ENCODE measurements around the gene CAPN2.

Gene CAPN2

DNA sequence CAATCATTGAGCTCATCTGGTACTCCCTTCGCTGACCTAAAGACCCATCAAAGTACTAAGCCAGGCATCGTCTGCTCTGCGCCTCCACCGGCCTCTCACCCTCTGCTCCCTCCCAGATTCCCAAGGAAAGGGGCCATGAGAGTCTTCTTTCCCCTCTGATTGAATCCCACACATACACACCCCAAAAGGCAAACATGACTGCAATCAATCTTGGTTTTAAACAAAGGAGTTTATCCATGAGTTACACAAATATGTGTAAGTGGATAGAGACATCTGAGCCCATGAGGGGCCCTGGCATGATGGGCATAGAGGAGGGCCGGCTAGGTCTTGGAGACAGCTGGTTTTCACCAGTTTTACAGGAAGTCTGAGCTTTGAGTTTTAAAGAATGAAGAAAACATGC, 50.9 kb downstream of the CAPN2 start:
- no peak for DNase-seq

DNA sequence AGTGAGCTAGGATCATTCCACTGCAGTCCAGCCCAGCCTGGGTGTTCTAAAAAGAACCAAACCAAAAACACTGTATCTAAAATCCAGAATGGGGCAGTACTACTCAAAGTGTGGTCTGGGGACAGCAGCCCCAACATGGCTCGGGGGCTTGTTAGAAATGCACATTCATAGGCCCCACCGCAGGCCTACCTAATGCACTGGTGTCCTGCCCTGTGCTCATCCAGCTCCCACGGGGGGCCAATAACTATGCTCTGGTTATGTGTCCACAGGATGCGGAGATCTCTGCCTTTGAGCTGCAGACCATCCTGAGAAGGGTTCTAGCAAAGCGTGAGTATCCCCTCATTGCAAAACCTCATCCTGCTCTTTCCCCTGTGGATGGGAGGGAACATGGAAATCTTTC, 51.5 kb downstream of the CAPN2 start:
- DNase-seq, result no peak

DNA sequence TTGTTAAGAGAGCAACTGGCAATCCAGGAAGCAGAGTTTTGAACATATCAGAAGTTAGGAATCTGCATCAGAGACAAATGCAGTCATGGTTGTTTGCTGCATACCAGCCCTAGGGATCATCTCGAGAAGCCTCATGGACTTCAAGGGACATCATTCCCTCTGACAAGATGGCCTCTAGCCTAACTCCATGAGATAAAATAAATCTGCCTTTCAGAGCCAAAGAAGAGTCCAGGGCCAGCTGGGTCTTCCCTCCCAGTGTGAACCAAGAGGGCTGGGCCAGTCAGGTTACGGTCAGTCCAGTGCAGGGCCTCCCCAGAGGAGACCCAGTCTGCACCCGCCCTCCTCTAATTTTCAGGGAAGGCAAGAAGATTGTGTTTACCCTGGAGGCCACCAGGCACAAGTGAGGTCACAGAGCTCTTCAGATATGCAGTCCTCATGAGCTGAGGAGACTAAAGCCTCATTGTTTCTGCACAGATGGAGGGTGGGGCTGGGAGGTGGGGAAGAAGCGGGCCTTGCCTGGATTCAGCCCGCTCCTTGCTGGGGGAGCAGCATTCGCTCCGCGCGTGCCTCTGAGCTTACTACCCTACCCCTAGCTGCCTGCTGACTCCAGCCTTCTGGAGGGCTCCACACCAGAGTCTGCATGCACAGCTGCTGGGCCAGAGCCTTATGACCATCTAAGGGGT, 52.8 kb downstream of the CAPN2 start:
- no peak for DNase-seq

DNA sequence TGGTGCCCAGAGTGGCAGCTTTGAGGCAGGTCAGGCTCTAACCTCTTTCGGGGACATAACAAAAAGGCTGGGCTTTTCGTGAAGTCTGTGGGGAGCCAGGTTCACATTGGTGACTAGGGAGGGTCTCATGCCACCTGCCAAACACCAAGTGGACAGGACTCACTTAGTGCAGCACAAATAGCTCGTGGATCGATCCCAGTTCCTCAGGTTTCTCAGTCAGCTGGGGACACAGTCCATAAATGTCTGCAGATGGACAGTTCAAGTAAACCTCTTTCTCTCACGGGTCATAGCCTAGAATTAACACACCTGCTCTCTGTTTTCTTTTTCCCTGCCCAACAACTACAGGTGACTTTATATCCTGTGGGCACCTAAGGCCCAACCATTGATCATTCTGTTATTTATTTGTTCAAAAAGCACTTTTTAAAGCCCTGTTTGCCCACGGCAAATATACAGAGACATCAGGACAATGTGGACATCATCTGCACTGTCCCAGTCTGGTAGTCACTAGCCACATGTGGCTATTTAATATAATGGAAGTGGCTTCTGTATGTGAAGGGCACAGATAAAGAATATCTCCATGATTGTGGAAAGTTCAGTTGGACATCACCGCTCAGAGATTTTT, 53.5 kb downstream of the CAPN2 start:
- DNase-seq, result no peak

DNA sequence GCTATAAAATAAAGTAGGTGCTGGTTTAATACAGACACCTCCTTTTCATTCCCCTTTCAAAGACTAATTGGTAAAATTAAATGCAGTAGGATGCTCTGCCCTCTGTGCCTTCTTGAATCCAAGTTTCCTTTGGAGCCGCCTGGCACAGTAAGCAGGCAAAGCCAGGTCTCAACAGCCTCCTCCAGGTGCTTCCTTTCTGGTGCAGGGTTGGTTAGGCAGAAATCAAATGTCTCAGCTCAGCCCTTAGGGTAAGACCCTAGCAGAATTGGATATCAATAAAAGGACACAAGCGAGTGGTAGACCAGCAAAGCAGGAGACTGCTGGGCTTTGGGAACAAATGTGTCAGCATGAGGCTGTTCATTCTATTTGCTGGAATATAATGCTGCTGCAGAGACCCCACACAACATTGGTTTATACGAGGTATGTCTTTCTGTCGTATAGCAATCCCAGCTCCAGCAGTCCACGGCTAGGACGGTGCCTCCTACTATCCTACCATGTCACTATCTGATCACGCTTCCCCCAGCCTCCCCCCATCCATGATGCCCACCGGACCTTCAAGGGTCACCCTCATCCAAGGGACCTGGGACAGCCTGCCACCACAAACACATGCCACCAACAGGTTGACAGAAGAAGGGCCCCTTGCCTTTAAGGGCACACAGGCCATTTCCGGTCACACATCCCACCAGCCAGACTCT, 58.4 kb downstream of the CAPN2 start:
- DNase-seq, result no peak

DNA sequence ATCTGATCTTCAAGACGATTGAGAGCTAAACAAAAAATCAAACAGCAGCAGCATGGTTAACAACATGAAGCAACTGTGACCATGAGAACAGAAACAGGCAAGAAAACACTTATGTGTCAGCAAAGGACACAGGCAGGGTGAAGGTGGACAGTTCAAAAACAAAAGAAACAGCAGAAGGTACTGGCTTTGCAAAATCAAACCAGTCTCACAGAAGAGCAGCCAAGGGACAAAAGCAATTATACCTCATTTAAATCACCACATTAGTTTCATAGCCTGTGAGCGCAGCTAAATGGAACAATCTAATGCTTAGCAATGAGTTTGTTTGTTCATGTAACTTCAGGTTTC, 59.1 kb downstream of the CAPN2 start:
- no peak for DNase-seq

DNA sequence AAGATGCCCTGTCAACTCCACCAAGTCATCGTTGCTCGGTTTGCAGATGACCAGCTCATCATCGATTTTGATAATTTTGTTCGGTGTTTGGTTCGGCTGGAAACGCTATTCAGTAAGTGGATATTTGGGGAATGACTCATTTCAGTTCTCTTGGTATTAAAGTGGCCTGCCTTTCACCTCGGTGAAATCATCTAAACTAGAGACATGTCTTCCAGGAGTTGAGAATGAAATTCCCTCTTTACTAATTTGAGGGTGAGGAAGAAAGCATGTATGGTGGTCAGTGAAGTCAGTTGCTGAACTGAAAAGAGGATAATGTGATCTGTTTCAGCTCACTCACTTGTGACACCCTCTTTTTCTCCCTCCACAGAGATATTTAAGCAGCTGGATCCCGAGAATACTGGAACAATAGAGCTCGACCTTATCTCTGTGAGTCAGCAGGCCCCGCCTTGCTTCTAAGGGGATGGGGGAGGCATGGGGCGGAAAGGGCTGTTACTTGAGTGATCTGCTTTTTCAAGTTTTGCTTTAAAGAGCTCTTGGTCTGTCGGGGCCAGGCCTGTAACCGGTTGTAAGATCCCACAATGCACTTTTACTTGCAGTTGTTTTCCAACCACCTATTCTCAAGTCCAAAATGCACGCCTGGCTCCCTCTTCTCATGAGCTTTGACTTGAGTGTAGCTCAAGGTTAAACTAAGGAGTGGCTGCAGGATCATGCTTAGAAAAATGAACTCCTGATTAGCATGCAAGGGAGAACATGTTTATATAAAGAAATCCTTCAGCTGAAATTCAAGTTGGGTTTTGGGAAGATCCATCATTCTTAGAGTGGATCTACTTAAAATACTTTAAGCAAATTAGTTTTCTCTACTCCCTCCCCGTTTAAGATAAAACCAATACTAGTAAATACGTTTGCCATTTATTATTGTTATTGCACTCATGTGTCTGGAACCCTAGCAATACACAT, 59.8 kb downstream of the CAPN2 start:
- no peak for DNase-seq

DNA sequence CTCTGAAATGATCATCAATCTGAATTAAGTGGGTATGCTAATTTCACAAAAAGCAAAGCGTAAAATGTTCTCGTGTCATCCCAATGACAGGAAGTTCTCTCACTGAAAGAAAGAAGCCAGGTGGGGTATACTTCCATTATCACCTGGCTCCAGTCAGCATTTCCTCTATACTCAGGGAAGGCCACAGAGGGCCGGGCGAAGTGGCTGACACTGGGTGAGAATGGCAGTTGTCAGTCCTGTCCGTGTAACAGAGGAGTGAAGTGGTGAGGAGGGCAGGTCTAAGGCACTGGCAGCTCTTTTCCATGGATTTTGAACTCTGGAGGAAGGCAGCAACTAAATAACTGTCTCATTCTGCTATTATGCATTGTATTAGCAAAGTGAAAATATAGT, 60.4 kb downstream of the CAPN2 start:
- DNase-seq, result no peak

DNA sequence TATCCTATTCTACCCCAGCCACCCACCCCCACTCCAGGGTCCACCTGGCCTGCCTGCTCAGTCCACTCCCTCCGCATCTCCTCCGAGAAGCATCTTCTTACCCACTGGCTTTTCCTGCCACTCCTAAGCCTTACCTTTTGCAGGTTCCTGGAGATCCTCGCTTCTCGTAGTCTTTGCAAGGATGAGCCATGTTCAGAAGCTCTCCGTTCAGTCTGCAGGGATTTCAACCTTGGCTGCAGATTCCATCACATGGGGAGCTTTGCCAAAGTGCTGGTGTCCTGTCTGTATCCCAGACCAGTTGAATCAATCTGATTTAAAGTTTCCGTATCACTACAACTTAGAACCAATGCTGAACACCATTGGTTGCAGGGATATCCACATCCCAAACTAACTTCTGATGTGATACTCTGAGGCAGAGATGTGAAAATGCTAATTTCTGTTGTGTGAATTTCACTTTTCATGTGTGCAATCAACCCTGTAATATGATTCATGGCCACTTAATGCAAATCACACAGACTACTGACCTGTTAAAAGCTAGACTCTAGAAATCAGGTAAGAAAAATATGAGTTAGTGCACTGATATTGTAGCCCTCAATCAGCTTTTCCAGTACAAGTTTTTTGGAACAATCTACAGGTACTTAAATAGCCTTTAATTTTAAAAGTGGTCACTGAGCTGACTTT, 61.9 kb downstream of the CAPN2 start:
- DNase-seq, result no peak

DNA sequence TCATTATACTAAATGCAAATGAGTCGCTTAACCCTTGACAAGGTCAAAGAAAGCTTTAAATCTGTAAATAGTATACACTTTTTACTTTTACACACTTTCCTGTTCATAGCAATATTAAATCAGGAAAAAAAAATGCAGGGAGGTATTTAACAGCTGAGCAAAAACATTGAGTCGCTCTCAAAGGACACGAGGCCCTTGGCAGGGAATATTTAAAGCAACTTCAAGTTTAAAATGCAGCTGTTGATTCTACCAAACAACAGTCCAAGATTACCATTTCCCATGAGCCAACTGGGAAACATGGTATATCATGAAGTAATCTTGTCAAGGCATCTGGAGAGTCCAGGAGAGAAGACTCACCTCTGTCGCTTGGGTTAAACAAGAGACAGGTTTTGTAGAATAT, 62.7 kb downstream of the CAPN2 start:
- DNase-seq, result no peak

DNA sequence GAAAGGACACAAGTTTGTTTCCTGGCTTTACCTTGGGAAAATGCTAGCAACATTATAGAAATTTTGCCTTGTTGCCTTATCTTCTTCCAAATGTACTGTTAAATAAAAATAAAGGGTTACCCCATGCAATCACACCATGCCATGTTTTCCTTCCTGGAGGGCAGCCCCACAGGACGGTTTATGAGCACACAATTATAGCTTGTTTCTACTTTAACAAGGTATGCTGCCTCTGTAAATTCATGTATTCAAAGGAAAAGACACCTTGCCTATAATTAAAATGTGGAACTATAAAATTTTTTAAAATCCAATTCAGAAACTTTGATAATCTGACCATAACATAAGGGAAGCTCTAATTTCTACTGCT, 63.4 kb downstream of the CAPN2 start:
- DNase-seq, result no peak

DNA sequence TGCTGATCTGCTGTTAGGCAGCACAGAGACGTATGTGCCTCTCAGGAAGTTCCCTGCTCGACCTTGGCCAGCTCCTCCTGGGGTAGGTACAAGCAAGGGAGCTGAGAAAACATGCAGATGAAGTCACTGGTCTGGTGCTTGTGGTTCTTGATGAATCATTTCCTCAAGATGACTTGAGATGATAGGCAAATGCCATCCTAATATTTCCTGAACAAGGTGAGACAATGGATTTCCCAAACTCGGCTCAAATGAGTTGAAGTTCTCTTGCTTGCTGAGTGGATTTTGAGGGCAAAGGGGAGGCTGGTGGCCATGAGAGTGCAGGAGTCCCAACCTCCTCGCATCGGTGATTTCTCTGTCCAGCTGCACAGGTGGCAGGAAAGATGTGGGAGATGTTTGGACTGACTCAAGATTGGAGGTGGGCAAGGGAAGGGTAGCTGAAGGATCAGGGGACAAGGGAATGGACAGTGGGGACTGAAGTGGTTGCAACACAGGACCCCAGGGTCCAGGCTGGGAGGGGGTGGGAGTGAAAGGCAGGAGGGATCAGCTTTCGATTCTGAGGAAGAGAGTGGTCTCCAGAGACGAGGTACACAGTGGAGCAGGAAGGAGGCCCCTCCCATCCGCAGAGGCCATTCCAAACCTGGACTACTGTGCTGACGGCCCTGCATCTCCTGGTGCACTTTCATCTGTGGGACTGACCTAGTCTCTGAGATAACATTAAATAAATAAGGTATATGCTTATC, 63.9 kb downstream of the CAPN2 start:
- DNase-seq, result no peak

DNA sequence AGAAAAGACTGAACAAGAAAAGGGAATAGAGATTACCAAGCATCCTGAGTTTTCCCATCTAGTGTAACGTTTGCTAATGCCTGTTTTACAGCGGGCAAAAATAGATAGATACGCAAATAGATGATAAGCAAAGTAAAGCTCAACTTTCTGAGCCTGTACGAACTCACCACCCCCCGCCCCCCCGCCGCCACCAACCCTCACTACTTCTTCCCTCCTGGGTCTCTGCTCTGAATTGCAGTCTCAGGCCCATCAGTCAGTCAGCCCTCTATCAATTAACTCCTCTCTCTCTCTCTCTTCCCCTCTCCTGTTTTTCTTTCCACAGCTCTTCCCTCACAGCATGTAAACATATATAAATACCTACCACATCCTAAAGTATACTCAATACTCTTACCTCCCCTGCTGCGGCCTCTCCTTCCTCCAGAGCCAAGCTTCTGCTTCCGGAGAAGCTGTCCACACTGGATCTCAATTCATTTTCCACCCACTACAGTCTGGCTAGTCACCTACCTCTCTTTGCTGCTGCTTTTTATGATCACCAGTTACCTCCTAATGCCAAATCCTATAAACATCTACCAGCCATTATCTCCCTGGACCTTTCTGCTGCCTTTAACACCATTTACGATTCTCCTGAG, 64.6 kb downstream of the CAPN2 start:
- no peak for DNase-seq

DNA sequence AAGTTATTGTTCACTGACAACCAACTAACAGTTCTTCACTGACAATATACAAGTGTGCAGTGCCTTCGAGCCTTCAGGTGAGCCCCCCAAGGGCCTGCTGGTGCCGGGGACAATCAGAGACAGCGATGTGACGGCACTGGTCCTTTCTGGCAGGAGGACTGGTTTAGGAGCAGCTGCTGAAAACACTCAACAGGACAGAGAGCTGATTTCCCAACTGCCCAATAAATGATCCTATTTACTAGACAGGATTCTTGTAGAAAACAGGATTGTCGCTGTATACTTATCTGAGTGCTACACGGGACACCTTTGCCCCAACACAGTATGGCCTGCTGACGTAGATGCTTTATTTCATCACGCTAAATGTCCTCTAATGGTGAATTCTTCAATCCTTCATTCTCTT, 68.0 kb downstream of the CAPN2 start:
- DNase-seq, result no peak

DNA sequence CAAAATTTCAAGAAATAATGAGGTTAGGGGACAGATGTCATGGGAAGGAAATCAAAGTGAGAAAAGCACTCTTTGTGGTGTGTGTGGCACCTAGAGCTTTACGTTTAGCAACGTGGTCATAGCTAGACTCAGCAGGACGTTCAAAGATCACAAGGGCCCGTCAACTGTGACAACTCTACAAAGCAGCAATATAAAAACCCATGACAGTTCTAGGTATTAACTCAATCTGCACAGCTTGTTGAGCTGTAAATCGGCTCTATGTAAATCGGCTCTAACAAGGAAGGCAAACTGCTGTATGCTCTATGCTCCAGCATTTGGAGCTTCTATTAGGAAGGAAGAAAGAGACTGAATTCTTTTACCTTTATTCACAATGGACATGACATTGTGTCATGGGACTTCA, 68.6 kb downstream of the CAPN2 start:
- no peak for DNase-seq

DNA sequence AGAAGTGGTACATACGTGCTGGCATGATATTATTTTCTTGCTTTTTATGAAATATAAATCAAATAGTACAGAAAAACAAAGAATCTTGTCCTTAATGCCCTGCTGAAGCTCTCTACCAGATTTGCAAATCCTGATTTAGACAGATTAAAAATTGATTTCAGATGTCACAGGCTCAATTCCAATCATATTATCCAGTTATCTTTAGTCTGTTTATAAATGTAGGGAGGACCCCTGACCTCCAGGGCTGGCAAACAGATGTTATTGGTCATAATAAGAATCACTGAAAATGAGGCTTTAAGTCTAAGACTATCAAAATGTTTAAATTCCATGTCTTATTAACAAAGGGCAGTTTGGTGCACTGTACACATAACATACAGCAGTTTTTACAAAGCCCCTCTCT, 71.3 kb downstream of the CAPN2 start:
- no peak for DNase-seq

DNA sequence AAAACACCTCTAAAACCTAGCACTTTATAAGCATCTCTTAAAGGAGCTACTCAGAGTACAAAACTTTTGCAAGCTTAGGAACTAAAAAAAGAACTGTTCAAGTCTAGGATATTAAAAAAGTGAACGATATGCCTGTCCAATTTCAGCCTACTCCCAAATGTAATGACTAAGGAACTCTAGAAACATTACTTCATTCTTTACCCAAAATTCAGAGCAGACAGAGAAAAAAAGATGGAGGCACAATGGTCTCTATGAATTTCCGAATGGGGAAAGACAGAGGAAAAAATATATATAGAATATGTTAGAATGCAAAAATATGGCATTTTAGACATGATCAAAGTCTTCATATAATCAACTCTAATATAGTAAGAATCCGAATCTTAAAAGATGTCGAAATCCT, 72.2 kb downstream of the CAPN2 start:
- DNase-seq, result no peak

DNA sequence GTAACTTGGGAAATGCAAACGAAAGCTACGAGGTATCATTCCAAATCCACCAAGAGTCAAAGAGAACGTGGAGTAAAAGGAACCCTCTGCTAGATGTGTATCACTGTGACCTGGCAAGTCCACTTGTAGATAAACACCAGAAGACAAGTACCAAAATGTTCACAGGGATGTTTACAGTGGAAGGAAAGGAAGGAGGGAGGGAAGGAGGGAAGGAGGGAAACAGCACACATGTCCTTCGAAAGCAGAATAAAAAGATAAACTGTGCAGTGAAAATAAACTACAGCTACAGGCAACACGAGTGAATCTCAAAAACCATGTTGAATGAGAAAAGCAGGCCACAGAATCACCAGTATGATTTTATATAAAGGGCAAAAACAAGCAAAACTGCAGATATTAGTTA, 73.5 kb downstream of the CAPN2 start:
- DNase-seq, result no peak

DNA sequence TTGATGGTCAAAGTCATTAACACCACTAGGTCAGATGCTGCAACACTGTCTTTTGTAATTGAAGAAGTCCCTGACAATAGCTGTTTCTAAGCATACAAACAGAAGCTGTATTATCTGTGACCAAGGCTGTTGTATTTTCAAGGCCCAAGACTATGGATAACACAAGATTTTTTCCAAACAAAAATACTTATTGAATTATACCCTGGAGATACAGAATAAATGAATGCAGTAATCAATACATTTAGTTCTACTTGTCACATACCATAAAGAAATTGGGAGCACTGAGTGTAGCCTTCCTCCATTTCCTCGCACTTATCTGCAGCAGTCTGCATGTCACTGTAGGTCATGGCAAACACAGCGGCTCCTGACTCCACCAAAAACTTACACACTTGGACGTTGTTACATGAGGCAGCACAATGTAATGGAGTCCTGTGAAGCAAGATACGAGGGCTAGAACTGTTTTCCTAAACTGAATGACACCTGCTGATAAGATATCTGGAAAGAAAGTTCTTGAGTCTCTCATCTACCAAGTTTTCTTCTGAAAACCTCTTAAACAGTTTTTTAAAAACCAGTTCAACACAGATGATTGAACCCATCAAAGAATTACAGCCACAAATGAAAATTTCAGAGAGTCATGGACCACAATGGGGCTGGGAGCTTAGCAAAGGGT, 76.5 kb downstream of the CAPN2 start:
- no peak for DNase-seq

DNA sequence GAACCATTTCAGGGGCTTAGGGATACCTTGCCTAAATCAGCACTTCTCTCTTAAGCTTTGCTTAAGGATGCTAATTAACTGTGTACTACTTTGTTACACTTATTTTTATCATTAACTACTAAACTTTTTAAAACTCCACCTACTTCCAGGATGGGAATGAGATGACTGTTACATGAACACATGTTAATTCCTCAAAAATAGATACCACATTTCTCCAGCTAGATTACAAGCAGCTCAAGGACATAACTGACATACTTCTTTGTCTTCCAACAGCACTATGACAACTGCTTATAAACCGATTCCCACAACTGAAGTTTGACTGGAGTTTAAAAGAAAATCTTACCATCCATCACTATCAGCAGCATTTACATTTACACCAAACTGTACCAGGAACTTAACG, 79.7 kb downstream of the CAPN2 start:
- no peak for DNase-seq

DNA sequence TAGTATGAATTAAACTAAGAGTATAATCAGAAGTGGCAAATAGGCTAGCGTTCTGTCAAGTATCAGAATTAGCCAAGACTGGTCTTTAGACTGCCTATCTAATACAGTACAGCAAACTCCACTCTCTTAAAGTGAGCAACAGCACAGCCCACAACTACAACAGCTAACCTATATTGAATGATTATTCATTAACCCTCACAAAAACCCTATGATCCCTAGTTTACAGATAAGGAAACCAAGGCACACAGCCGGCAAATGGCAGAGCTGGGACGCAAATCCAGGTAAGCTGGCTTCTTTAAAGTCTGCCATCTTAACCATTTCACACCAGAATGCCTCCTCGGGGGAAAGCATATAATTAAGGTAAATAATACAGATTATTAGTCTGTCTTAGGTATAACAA, 81.4 kb downstream of the CAPN2 start:
- no peak for DNase-seq
